ENCODE results near the gene INAFM1. TPM values are rescaled to one million over a fixed set of nuclear protein-coding genes. Genes with fewer than 3 reads are reported as not detected.

INAFM1 gene
- total and polyA plus RNA-seq, 9 of the 15 experiments (the other 6 are each of a cell fraction or from before 2014, with no cell fraction given): 0.71 to 30.9 (median 3.1) TPM

- no peak for TF ChIP-seq ZNF668 (CRISPR knock-in tag; IDR thresholded peaks at IDR 0.05)
- no peak for TF ChIP-seq FOXP4 (CRISPR knock-in tag; IDR thresholded peaks at IDR 0.05; ENCODE audit: borderline replicate concordance)
- no peak for TF ChIP-seq EWSR1 (IDR thresholded peaks at IDR 0.05; ENCODE audit: borderline replicate concordance, low read depth, partially characterized antibody)
- TF ChIP-seq ZNF239 (CRISPR knock-in tag; IDR thresholded peaks at IDR 0.05): no peak
- TF ChIP-seq WHSC1 (IDR thresholded peaks at IDR 0.05; ENCODE audit: low read length): no peak
- TF ChIP-seq CTCFL (IDR thresholded peaks at IDR 0.05; ENCODE audit: borderline replicate concordance, insufficient read depth, low read depth, low read length, poor library complexity, severe bottlenecking): no peak
- no peak for TF ChIP-seq ZBTB7A (IDR thresholded peaks at IDR 0.05; ENCODE audit: borderline replicate concordance, control insufficient read depth, low read depth, low read length)
- TF ChIP-seq RBM39 (optimal IDR thresholded peaks at IDR 0.05; ENCODE audit: low read depth, low read length): no peak
- TF ChIP-seq TAF1 (IDR thresholded peaks at IDR 0.05; ENCODE audit: control insufficient read depth, extremely low read depth, insufficient read depth, low read length, severe bottlenecking): no peak
- TF ChIP-seq, protein P1, sequence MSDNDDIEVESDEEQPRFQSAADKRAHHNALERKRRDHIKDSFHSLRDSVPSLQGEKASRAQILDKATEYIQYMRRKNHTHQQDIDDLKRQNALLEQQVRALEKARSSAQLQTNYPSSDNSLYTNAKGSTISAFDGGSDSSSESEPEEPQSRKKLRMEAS (CRISPR knock-in tag; IDR thresholded peaks at IDR 0.05): peak; percentile 58; the same call in 1 of the 2 replicates
- TF ChIP-seq KLF1 (tag; IDR thresholded peaks at IDR 0.05): no peak
- TF ChIP-seq RCOR1 (IDR thresholded peaks at IDR 0.05; ENCODE audit: borderline replicate concordance in 1 of 2, low read depth in 2 of 2, low read length in 2 of 2): no peak; a peak in 1 of 4 replicates
- TF ChIP-seq TCF3 (CRISPR knock-in tag; IDR thresholded peaks at IDR 0.05): peak; percentile 39; the same call in 1 of the 2 replicates
- TF ChIP-seq, protein P2, sequence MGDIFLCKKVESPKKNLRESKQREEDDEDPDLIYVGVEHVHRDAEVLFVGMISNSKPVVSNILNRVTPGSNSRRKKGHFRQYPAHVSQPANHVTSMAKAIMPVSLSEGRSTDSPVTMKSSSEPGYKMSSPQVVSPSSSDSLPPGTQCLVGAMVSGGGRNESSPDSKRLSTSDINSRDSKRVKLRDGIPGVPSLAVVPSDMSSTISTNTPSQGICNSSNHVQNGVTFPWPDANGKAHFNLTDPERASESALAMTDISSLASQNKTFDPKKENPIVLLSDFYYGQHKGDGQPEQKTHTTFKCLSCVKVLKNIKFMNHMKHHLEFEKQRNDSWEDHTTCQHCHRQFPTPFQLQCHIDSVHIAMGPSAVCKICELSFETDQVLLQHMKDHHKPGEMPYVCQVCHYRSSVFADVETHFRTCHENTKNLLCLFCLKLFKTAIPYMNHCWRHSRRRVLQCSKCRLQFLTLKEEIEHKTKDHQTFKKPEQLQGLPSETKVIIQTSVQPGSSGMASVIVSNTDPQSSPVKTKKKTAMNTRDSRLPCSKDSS (IDR thresholded peaks at IDR 0.05; ENCODE audit: low read depth, partially characterized antibody): no peak
- TF ChIP-seq CSDE1 (IDR thresholded peaks at IDR 0.05): no peak
- no peak for TF ChIP-seq FOXO4 (CRISPR knock-in tag; IDR thresholded peaks at IDR 0.05)
- TF ChIP-seq, protein P3, sequence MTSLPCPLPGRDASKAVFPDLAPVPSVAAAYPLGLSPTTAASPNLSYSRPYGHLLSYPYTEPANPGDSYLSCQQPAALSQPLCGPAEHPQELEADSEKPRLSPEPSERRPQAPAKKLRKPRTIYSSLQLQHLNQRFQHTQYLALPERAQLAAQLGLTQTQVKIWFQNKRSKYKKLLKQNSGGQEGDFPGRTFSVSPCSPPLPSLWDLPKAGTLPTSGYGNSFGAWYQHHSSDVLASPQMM (CRISPR knock-in tag; IDR thresholded peaks at IDR 0.05): no peak
- TF ChIP-seq ZNF764 (CRISPR knock-in tag; IDR thresholded peaks at IDR 0.05; ENCODE audit: low read depth): no peak
- TF ChIP-seq ELF2 (CRISPR knock-in tag; IDR thresholded peaks at IDR 0.05): no peak
- TF ChIP-seq ZNF354B (CRISPR knock-in tag; IDR thresholded peaks at IDR 0.05): no peak
Measured at GRCh38 chr19:47315125-47315821, 40.6 kb downstream of the INAFM1 start (continued).

Measured in K562 (cell line).